MG63 (cell line): ENCODE measurements around the gene HSD17B11. TPM values are rescaled to one million over a fixed set of nuclear protein-coding genes. Genes with fewer than 3 reads are reported as not detected.
"Not testable (repeated sequence)": the region's sequence is repeated elsewhere in the genome, so short reads cannot be mapped to it uniquely, and the experiment has no call there.

Source experiments
- DNase-seq: peaks from one replicate; pipeline ENCODE4 v3.0.0-alpha.2; 2020
- H3K27me3 ChIP-seq: fragments of 250-450 bp; sonication (Bioruptor Pico); 2 replicates; pipeline ENCODE4 v1.5.1; 2020; ENCODE audit warnings: mild to moderate bottlenecking, moderate library complexity
- H3K36me3 ChIP-seq: fragments of 250-450 bp; sonication (Bioruptor Pico); 2 replicates; pipeline ENCODE4 v1.5.1; 2020; ENCODE audit warnings: mild to moderate bottlenecking, moderate library complexity
- H3K4me3 ChIP-seq: fragments of 250-450 bp; sonication (Bioruptor Pico); 2 replicates; pipeline ENCODE4 v1.5.1; 2020; ENCODE audit warnings: mild to moderate bottlenecking, moderate library complexity
- H3K9me3 ChIP-seq: fragments of 250-450 bp; sonication (Bioruptor Pico); 2 replicates; pipeline ENCODE4 v1.5.1; 2020; ENCODE audit warnings: mild to moderate bottlenecking, moderate library complexity
- total RNA-seq: library from RNA; depleted of rRNA; stranded (reverse); fragments of >200 nt; shearing (Covaris generic); gene quantifications from 2 replicates; pipeline ENCODE4 v1.2.3, GENCODE V29; 2014; ENCODE audit warnings: low replicate concordance; rRNA removed

Gene HSD17B11
- total RNA-seq, 1 experiment from 2014 or later: 6.6 TPM

DNA sequence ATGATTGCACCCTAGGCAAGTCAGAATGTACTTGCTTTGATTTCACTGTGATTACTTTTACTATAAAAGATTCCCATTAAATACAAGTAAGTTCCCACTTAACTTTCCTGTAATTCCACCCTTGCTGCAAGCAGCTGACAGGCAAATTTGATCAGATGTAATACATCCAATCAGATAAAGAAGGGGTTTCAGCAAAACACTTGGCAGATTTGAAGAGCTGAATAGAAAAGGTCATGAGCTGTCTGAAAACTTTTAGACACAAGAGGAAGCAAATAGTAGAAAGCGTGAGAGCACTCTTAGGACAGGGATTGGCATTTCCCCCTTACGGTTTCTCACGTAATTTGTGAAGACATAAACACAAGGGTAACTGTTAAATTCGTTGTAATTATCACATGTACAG, 91.1 kb downstream of the HSD17B11 start:
- Histone ChIP-seq H3K27me3 (no peaks in the 10 kb centered on the region), H3K9me3 (no peaks in the 10 kb centered on the region), H3K36me3 (no peaks in the 10 kb centered on the region), H3K4me3 (no peak overlapping the region)
- DNase-seq: no peak

DNA sequence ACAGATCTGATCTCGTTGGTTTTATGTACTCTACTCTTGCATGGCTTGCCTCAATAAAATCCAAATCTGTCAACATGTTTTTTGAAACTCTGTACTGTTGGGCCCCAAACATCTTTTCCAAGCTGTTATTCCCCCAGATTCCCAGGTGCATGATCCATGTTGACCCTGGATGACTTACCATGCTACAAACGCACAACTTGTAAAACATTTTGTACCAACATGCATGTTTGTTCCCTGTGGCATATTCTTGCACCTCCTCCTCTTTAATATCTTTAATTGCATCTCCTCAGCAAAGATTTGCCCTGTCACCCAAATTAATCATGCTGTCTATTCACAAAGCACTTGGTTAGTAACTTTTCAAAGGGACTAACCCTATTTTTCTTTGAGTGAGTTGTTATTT, 92.6 kb downstream of the HSD17B11 start:
- Histone ChIP-seq H3K4me3 (no peak overlapping the region), H3K27me3 (no peaks in the 10 kb centered on the region), H3K36me3 (no peaks in the 10 kb centered on the region), H3K9me3 (no peaks in the 10 kb centered on the region)
- no peak for DNase-seq

DNA sequence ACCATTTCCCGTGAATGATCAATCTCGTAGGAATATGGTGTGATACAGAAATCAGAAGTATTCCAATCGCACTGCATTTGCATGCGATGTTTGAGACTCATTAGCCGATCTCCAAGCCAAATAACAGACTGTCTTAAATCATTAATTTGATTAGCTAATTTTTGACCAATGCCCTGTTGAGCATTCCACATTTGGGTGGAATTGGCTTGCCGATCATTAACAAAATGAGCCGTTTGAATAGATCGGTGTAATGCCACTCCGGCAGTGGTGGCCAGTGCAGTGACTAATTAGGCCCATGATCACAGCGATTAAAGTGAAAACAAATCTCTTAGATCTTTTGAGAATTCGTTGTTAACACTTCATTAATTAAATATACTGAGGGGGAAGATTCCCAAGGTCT, 96.1 kb downstream of the HSD17B11 start:
- not testable (repeated sequence) for H3K4me3 ChIP-seq, H3K27me3 ChIP-seq, H3K9me3 ChIP-seq, H3K36me3 ChIP-seq, DNase-seq

DNA sequence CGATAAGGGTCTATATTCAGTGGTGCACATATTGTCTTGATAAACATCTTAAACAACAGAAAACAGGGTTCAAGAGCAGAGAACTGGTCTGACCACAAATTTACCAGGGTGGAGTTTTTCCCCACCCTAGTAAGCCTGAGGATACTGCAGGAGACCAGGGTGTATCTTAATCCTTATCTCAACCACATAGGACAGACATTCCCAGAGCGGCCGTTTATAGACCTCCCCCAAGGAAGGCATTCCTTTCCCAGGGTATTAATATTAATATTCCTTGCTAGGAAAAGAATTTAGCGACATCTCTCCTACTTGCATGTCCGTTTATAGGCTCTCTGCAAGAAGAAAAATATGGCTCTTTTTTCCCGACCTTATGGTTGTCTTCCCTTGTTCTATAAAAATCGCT, 97.1 kb downstream of the HSD17B11 start:
- DNase-seq, H3K36me3 ChIP-seq: not testable (repeated sequence)

DNA sequence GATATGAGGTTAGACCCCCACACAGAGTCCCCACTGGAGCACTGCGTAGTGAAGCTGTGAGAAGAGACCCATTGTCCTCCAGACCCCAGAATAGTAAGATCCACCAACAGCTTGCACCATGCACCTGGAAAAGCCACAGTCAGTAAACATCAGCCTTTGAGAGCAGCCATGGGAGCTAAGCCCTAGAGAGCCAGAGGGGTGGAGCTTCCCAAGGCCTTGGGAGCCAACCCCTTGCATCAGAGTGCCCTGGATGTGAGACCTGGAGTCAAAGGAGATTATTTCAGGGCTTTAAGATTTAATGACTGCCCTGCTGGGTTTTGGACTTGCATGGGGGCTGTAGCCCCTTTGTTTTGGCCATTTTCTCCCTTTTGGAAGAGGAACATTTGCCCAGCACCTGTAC, 104.0 kb downstream of the HSD17B11 start:
- H3K9me3 ChIP-seq: no peaks in the 10 kb centered on the region
- no peaks in the 10 kb centered on the region for H3K36me3 ChIP-seq
- DNase-seq: no peak
- H3K27me3 ChIP-seq: no peaks in the 10 kb centered on the region
- H3K4me3 ChIP-seq: no peak overlapping the region

More for the DNA sequence above, 97.1 kb downstream of the HSD17B11 start:
- H3K27me3 ChIP-seq, H3K9me3 ChIP-seq, H3K4me3 ChIP-seq: not testable (repeated sequence)

Other genes starting within 250 kb of the HSD17B11 start
- 4.5 and 10.7 TPM in 2 replicates for gene KLHL8, start 170.6 kb downstream of the HSD17B11 start, total RNA-seq
- gene HSD17B13, start 68.3 kb downstream of the HSD17B11 start, total RNA-seq: 0.17 TPM in 1 of 2 replicates, not detected in the other
- 8.4 and 9.9 TPM in 2 replicates for gene NUDT9, start 31.4 kb upstream of the HSD17B11 start, total RNA-seq
- not detected in 2 replicates for gene SPARCL1, start 138.2 kb upstream of the HSD17B11 start, total RNA-seq
- not detected in 2 replicates for gene DSPP, start 217.3 kb upstream of the HSD17B11 start, total RNA-seq